Measurements from ENCODE around the gene DOK7. TPM values are rescaled to one million over a fixed set of nuclear protein-coding genes. Genes with fewer than 3 reads are reported as not detected.
"Not testable (repeated sequence)": the region's sequence is repeated elsewhere in the genome, so short reads cannot be mapped to it uniquely, and the experiment has no call there.

The DOK7 gene
- total and polyA plus RNA-seq, 4 donors, result 0.13 to 0.84 (median 0.46) TPM

DNA sequence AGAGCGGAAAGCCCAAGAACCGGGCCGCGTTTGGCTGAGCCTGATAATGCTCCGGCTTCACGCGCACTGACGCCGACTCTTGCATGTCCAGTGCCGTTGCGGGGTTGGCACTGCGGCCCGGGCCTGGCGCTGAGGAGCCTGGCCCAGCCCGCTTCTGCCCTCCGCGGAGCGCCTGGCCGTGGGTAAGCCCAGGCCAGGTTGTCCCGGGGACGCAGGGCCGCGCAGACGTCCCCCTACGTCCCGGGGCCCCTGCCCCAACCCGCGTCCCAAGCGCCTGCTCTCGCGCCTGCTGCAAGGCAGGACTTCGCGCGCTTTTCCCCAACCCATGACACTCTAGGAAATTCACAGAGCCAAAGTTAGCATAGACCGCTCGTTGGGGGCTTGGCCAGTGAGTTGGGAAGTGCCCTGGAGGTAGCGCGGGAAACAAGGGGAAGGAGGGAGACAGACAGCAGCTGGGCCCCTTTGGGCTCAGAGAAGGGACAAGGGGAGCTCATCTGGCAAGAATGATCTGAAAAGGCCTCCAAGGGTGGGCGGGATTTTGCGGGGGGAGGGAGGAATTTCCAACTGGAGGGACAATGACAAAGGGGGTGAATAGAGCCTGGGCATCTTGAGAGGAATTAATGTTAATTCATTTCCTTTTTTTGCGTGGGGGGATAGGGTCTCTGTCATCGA is 69.8 kb downstream of the DOK7 start (continued):
- TF ChIP-seq, protein P1, sequence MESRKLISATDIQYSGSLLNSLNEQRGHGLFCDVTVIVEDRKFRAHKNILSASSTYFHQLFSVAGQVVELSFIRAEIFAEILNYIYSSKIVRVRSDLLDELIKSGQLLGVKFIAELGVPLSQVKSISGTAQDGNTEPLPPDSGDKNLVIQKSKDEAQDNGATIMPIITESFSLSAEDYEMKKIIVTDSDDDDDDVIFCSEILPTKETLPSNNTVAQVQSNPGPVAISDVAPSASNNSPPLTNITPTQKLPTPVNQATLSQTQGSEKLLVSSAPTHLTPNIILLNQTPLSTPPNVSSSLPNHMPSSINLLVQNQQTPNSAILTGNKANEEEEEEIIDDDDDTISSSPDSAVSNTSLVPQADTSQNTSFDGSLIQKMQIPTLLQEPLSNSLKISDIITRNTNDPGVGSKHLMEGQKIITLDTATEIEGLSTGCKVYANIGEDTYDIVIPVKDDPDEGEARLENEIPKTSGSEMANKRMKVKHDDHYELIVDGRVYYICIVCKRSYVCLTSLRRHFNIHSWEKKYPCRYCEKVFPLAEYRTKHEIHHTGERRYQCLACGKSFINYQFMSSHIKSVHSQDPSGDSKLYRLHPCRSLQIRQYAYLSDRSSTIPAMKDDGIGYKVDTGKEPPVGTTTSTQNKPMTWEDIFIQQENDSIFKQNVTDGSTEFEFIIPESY (IDR thresholded peaks at IDR 0.05), result no peak
- TF ChIP-seq HNF4G (IDR thresholded peaks at IDR 0.05) (no peak), FOXA1 (IDR thresholded peaks at IDR 0.05) (no peak), JUND (IDR thresholded peaks at IDR 0.05) (no peak), TAF1 (conservative IDR thresholded peaks at IDR 0.05) (no peak)
- TF ChIP-seq, protein P2, sequence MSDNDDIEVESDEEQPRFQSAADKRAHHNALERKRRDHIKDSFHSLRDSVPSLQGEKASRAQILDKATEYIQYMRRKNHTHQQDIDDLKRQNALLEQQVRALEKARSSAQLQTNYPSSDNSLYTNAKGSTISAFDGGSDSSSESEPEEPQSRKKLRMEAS (IDR thresholded peaks at IDR 0.05), result no peak
- TF ChIP-seq, protein P3, sequence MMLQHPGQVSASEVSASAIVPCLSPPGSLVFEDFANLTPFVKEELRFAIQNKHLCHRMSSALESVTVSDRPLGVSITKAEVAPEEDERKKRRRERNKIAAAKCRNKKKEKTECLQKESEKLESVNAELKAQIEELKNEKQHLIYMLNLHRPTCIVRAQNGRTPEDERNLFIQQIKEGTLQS (IDR thresholded peaks at IDR 0.05), result no peak

DNA sequence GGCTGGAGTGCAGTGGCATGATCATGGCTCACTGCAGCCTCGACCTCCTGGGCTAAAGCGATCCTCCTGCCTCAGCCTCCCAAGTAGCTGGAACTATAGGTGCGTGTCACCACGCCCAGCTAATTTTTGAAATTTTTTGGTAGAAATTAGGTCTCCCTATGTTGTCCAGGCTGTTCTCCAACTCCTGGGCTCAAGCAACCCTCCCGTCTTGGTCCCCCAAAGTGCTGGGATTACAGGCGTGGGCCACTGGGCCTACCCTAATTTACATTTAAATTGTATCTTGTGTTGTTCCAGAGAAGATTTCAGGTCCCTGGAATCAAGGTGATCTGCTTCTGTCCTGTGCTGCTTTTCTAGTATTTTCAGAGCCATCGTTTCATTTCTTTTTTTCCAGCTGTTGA is 70.3 kb downstream of the DOK7 start:
- 95% methylated on average over 7 of the region's 7 CpGs for WGBS
- no peak overlapping the region for H3K9ac ChIP-seq (ENCODE audit: low read depth in 1 of 2, low read length in 2 of 2)
- no peaks in the 10 kb centered on the region for H3K27me3 ChIP-seq (ENCODE audit: control insufficient read depth in 4 of 4, insufficient read depth in 4 of 4, low read length in 3 of 4)
- no peak for TF ChIP-seq HNF4A (conservative IDR thresholded peaks at IDR 0.05)
- TF ChIP-seq, protein P2 (IDR thresholded peaks at IDR 0.05), result no peak
- no peak for TF ChIP-seq GABPA (IDR thresholded peaks at IDR 0.05 in 1 of 2, conservative IDR thresholded peaks at IDR 0.05 in 1 of 2)
- no peak for TF ChIP-seq NR2F2 (IDR thresholded peaks at IDR 0.05)
- TF ChIP-seq EGR1 (IDR thresholded peaks at IDR 0.05; ENCODE audit: low read depth in 2 of 2), result no peak
- TF ChIP-seq, protein P4, sequence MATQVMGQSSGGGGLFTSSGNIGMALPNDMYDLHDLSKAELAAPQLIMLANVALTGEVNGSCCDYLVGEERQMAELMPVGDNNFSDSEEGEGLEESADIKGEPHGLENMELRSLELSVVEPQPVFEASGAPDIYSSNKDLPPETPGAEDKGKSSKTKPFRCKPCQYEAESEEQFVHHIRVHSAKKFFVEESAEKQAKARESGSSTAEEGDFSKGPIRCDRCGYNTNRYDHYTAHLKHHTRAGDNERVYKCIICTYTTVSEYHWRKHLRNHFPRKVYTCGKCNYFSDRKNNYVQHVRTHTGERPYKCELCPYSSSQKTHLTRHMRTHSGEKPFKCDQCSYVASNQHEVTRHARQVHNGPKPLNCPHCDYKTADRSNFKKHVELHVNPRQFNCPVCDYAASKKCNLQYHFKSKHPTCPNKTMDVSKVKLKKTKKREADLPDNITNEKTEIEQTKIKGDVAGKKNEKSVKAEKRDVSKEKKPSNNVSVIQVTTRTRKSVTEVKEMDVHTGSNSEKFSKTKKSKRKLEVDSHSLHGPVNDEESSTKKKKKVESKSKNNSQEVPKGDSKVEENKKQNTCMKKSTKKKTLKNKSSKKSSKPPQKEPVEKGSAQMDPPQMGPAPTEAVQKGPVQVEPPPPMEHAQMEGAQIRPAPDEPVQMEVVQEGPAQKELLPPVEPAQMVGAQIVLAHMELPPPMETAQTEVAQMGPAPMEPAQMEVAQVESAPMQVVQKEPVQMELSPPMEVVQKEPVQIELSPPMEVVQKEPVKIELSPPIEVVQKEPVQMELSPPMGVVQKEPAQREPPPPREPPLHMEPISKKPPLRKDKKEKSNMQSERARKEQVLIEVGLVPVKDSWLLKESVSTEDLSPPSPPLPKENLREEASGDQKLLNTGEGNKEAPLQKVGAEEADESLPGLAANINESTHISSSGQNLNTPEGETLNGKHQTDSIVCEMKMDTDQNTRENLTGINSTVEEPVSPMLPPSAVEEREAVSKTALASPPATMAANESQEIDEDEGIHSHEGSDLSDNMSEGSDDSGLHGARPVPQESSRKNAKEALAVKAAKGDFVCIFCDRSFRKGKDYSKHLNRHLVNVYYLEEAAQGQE (IDR thresholded peaks at IDR 0.05), result no peak
- no peak for TF ChIP-seq TAF1 (conservative IDR thresholded peaks at IDR 0.05)
- no peak for TF ChIP-seq FOXA2 (IDR thresholded peaks at IDR 0.05)
- TF ChIP-seq RAD21 (IDR thresholded peaks at IDR 0.05), result no peak
- TF ChIP-seq, protein P5, sequence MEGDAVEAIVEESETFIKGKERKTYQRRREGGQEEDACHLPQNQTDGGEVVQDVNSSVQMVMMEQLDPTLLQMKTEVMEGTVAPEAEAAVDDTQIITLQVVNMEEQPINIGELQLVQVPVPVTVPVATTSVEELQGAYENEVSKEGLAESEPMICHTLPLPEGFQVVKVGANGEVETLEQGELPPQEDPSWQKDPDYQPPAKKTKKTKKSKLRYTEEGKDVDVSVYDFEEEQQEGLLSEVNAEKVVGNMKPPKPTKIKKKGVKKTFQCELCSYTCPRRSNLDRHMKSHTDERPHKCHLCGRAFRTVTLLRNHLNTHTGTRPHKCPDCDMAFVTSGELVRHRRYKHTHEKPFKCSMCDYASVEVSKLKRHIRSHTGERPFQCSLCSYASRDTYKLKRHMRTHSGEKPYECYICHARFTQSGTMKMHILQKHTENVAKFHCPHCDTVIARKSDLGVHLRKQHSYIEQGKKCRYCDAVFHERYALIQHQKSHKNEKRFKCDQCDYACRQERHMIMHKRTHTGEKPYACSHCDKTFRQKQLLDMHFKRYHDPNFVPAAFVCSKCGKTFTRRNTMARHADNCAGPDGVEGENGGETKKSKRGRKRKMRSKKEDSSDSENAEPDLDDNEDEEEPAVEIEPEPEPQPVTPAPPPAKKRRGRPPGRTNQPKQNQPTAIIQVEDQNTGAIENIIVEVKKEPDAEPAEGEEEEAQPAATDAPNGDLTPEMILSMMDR (IDR thresholded peaks at IDR 0.05; ENCODE audit: low read depth, low read length, missing input control), result no peak
- no peak for TF ChIP-seq RXRA (IDR thresholded peaks at IDR 0.05)
- TF ChIP-seq YY1 (IDR thresholded peaks at IDR 0.05), result no peak
- no peak overlapping the region for H3K27ac ChIP-seq (ENCODE audit: low read depth in 1 of 2, low read length in 2 of 2)
- peaks cover 11 to 30% (median 17%) of the 10 kb centered on the region in 4 donors for H3K4me1 ChIP-seq (ENCODE audit: control insufficient read depth in 4 of 4, insufficient read depth in 4 of 4, low read length in 3 of 4)
- no peak for DNase-seq (ENCODE audit: low spot score)
- H3K36me3 ChIP-seq (ENCODE audit: control insufficient read depth in 4 of 4, insufficient read depth in 3 of 4, low read depth in 1 of 4, low read length in 3 of 4), result peaks cover 0 to 3% (median under 1%) of the 10 kb centered on the region in 4 donors
- no peak overlapping the region for H3K4me3 ChIP-seq (ENCODE audit: low read depth in 1 of 3, low read length in 3 of 3)
- no peaks in the 10 kb centered on the region for H3K9me3 ChIP-seq (ENCODE audit: control insufficient read depth in 4 of 4, low read length in 3 of 4)

DNA sequence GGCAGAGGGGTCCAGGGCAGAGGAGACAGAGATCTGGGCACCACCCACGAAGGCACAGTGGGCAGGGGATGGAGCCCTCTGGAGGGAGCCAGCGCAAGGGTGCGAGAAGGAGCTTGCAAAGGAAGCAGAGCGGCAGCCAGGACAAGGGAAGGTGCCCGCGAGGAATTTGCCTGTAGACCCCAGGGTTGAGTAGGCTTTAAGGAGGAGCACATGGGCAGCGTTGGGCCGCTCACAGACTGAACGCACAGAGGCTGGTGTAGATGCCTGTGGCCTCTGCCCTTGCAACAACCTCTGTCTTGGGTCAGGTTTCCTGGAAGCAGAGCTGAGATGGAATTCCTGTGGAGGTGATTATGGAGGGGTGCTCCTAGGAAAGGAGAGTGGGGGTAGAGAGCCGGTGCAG is 72.7 kb downstream of the DOK7 start:
- H3K4me1 ChIP-seq (ENCODE audit: control insufficient read depth in 4 of 4, insufficient read depth in 4 of 4, low read length in 3 of 4), result peaks cover 8 to 17% (median 14%) of the 10 kb centered on the region in 4 donors
- not testable (repeated sequence) for DNase-seq (ENCODE audit: low spot score); H3K9ac ChIP-seq (ENCODE audit: low read depth in 1 of 2, low read length in 2 of 2); H3K9me3 ChIP-seq (ENCODE audit: control insufficient read depth in 4 of 4, low read length in 3 of 4); H3K27me3 ChIP-seq (ENCODE audit: control insufficient read depth in 4 of 4, insufficient read depth in 4 of 4, low read length in 3 of 4); H3K36me3 ChIP-seq (ENCODE audit: control insufficient read depth in 4 of 4, insufficient read depth in 3 of 4, low read depth in 1 of 4, low read length in 3 of 4); H3K27ac ChIP-seq (ENCODE audit: low read depth in 1 of 2, low read length in 2 of 2); H3K4me3 ChIP-seq (ENCODE audit: low read depth in 1 of 3, low read length in 3 of 3)
- 90% methylated on average over 10 of the region's 10 CpGs for WGBS

DNA sequence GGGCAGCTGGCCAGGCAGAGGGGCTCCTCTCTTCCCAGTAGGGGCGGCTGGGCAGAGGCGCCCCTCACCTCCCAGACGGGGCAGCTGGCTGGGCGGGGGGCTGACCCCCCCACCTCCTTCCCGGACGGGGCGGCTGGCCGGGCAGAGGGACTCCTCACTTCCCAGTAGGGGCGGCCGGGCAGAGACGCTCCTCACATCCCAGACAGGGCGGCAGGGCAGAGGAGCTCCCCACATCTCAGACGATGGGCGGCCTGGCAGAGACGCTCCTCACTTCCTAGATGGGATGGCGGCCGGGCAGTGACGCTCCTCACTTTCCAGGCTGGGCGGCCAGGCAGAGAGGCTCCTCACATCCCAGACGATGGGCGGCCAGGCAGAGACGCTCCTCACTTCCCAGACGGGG is 75.8 kb downstream of the DOK7 start:
- H3K27me3 ChIP-seq (ENCODE audit: control insufficient read depth in 4 of 4, insufficient read depth in 4 of 4, low read length in 3 of 4); H3K9ac ChIP-seq (ENCODE audit: low read depth in 1 of 2, low read length in 2 of 2); H3K9me3 ChIP-seq (ENCODE audit: control insufficient read depth in 4 of 4, low read length in 3 of 4); DNase-seq (ENCODE audit: low spot score); H3K4me1 ChIP-seq (ENCODE audit: control insufficient read depth in 4 of 4, insufficient read depth in 4 of 4, low read length in 3 of 4); H3K4me3 ChIP-seq (ENCODE audit: low read depth in 1 of 3, low read length in 3 of 3); H3K36me3 ChIP-seq (ENCODE audit: control insufficient read depth in 4 of 4, insufficient read depth in 3 of 4, low read depth in 1 of 4, low read length in 3 of 4); H3K27ac ChIP-seq (ENCODE audit: low read depth in 1 of 2, low read length in 2 of 2): not testable (repeated sequence)
- WGBS, result 97% methylated on average over 23 of the region's 23 CpGs
